GM18520 (cell line): ENCODE results near the gene VANGL2.

Experiments
- ATAC-seq: cut with Tn5 transposase; IDR thresholded peaks from one replicate; pipeline ENCODE4 v1.9.1; 2021; ENCODE audit not compliant: unreplicated experiment

VANGL2 gene

GRCh38 chr1:160459056-160459455, 58.7 kb downstream of the VANGL2 start:
- no peak for ATAC-seq

GRCh38 chr1:160459687-160460086, 59.3 kb downstream of the VANGL2 start:
- no peak for ATAC-seq

- no peak for ATAC-seq
These were observed 59.9 kb downstream of the VANGL2 start for GRCh38 chr1:160460214-160460642.

GRCh38 chr1:160460683-160461287, 60.4 kb downstream of the VANGL2 start:
- ATAC-seq: no peak

GRCh38 chr1:160465123-160465522, 64.8 kb downstream of the VANGL2 start:
- no peak for ATAC-seq

- ATAC-seq: no peak
These were observed 66.6 kb downstream of the VANGL2 start for GRCh38 chr1:160466961-160467360.

GRCh38 chr1:160467576-160467975, 67.2 kb downstream of the VANGL2 start:
- ATAC-seq: no peak

GRCh38 chr1:160471253-160471652, 70.9 kb downstream of the VANGL2 start:
- no peak for ATAC-seq

GRCh38 chr1:160472112-160472511, 71.7 kb downstream of the VANGL2 start:
- no peak for ATAC-seq

GRCh38 chr1:160474392-160475242, 74.3 kb downstream of the VANGL2 start:
- ATAC-seq: no peak
